Loucy (cell line): ENCODE data around the gene SLC26A4.

Source experiments
- H2AFZ ChIP-seq: fragments of 200-600 bp; sonication (generic); 2 replicates; pipeline ENCODE4 v1.6.0; 2016; ENCODE audit warnings: antibody characterized with exemption, mild to moderate bottlenecking, low read length, moderate library complexity
- H3F3A ChIP-seq: fragments of 200-600 bp; 2 replicates; pipeline ENCODE4 v1.6.0; 2016; ENCODE audit warnings: antibody characterized with exemption, low read depth, mild to moderate bottlenecking
- H3K27me3 ChIP-seq: fragments of 200-600 bp; sonication (generic); 2 replicates; pipeline ENCODE4 v1.6.1; 2014; ENCODE audit warnings: low read length, mild to moderate bottlenecking; ENCODE audit not compliant: insufficient read depth, poor library complexity, severe bottlenecking
- H3K36me3 ChIP-seq: fragments of 200-600 bp; sonication (generic); 2 replicates; pipeline ENCODE4 v1.6.1; 2016; ENCODE audit warnings: low read length; ENCODE audit not compliant: insufficient read depth
- H3K4me1 ChIP-seq: fragments of 200-600 bp; sonication (generic); 2 replicates; pipeline ENCODE4 v1.5.1; 2014; ENCODE audit warnings: low read length, mild to moderate bottlenecking; ENCODE audit not compliant: insufficient read depth, poor library complexity, severe bottlenecking
- H3K4me2 ChIP-seq: fragments of 200-600 bp; sonication (generic); 2 replicates; pipeline ENCODE4 v1.6.0; 2014; ENCODE audit warnings: antibody characterized with exemption, low read length, low read depth, mild to moderate bottlenecking; ENCODE audit not compliant: poor library complexity, severe bottlenecking
- H3K4me3 ChIP-seq: fragments of 200-600 bp; sonication (generic); 2 replicates; pipeline ENCODE4 v1.5.1; 2014; ENCODE audit warnings: low read length, mild to moderate bottlenecking, mixed read lengths; ENCODE audit not compliant: poor library complexity, severe bottlenecking
- H3K79me2 ChIP-seq: fragments of 200-600 bp; sonication (generic); 2 replicates; pipeline ENCODE4 v1.6.1; 2014; ENCODE audit warnings: low read length; ENCODE audit not compliant: insufficient read depth
- H3K9ac ChIP-seq: fragments of 200-600 bp; sonication (generic); 2 replicates; pipeline ENCODE4 v1.6.0; 2014; ENCODE audit warnings: mild to moderate bottlenecking, low read depth, low read length, moderate library complexity; ENCODE audit not compliant: poor library complexity, severe bottlenecking
- H3K9me2 ChIP-seq: fragments of 200-600 bp; sonication (generic); replicated peaks from 2 replicates; pipeline ENCODE4 v1.6.1; 2016; ENCODE audit warnings: low read depth, low read length, mixed read lengths
- H3K9me3 ChIP-seq: fragments of 200-600 bp; sonication (generic); 2 replicates; pipeline ENCODE4 v1.6.1; 2014; ENCODE audit warnings: mild to moderate bottlenecking, antibody characterized with exemption, low read length, low read depth; ENCODE audit not compliant: insufficient read depth
- H4K20me1 ChIP-seq: fragments of 200-600 bp; sonication (generic); 2 replicates; pipeline ENCODE4 v1.6.0; 2014; ENCODE audit warnings: antibody characterized with exemption, low read length, mild to moderate bottlenecking; ENCODE audit not compliant: insufficient read depth, poor library complexity, severe bottlenecking
- EZH2phosphoT487 ChIP-seq: fragments of 200-600 bp; IDR thresholded peaks from 2 replicates; pipeline ENCODE4 v1.6.1; 2018; ENCODE audit warnings: antibody characterized with exemption, mild to moderate bottlenecking, moderate library complexity, borderline replicate concordance
- TF ChIP-seq, protein P1 (sequence below): fragments of 200-600 bp; sonication (generic); conservative IDR thresholded peaks from 2 replicates; pipeline ENCODE4 v1.5.1; 2014; ENCODE audit warnings: mild to moderate bottlenecking, antibody characterized with exemption, low read length

SLC26A4 gene

DNA sequence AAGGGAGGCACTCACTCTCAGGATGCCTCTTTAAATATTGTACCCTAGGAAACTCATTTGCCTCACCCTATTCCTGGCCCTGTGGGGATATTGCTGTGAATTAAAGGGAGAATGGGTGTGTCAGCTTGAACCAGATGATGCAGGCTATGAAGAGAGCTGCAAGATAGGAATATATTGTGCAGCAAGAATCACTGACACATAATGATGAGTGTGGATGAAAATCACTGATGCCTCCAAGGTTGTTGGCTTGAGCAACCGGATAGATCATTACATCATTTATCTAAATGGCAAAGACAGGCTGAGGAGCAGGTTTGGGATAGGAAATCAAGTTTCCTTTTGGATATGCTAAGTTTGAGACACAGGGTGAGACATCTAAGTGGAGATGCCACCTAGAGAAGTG lies 6.2 kb downstream of the SLC26A4 start:
- Histone ChIP-seq H3K4me2 (no peak overlapping the region), H3K4me3 (no peak overlapping the region), H3K27me3 (no peaks in the 10 kb centered on the region), H3K79me2 (no peaks in the 10 kb centered on the region), H4K20me1 (no peaks in the 10 kb centered on the region), H3K4me1 (no peaks in the 10 kb centered on the region), H3K9me3 (no peaks in the 10 kb centered on the region), H3K36me3 (no peaks in the 10 kb centered on the region), H3K9ac (no peak overlapping the region), H2AFZ (no peak overlapping the region), H3K9me2 (no peaks in the 10 kb centered on the region), H3F3A (no peaks in the 10 kb centered on the region)
- TF ChIP-seq EZH2phosphoT487 = no peak
- TF ChIP-seq, protein P1, sequence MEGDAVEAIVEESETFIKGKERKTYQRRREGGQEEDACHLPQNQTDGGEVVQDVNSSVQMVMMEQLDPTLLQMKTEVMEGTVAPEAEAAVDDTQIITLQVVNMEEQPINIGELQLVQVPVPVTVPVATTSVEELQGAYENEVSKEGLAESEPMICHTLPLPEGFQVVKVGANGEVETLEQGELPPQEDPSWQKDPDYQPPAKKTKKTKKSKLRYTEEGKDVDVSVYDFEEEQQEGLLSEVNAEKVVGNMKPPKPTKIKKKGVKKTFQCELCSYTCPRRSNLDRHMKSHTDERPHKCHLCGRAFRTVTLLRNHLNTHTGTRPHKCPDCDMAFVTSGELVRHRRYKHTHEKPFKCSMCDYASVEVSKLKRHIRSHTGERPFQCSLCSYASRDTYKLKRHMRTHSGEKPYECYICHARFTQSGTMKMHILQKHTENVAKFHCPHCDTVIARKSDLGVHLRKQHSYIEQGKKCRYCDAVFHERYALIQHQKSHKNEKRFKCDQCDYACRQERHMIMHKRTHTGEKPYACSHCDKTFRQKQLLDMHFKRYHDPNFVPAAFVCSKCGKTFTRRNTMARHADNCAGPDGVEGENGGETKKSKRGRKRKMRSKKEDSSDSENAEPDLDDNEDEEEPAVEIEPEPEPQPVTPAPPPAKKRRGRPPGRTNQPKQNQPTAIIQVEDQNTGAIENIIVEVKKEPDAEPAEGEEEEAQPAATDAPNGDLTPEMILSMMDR = no peak

DNA sequence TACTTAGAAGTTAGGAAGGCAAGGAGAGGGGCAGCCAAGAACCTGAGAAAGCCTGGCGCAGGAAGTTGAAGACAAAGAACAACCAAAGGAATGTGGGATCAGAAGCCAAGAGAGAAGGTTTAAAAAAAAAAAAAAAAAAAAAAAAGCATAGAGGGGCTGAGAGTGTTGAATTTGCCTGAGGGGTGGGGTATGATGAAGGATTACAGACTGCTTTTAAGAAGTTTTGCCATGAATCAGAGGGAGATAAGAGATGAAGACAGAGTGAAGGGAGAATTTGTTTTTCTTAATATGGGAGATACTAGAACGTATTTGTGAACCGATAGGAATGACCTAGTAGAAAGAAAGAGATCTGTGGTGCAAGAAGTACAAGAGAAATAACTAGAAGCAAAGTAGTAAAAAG lies 6.7 kb downstream of the SLC26A4 start:
- H3K36me3 ChIP-seq = no peaks in the 10 kb centered on the region
- no peaks in the 10 kb centered on the region for H4K20me1 ChIP-seq
- no peaks in the 10 kb centered on the region for H3K4me1 ChIP-seq

DNA sequence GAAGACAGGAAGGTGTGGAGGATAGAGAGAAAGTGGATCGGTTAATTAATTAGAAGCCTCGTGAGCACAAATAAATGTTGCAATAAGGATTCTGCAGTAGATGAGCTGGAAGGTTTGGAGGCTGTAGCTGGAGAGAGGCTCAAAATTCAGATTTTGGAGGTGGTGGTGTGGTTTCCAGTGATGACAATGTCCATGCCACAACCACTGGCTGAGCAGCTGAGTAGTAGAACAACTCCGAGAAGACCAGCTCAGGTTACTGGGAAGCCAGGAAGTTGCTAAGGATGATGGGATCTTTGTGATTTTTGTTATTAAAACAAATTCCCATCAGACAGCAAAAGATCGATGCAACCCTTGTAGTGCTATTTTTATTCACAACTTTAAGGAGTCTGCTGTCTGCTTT lies 7.7 kb downstream of the SLC26A4 start:
- TF ChIP-seq, protein P1 = no peak
- no peak for TF ChIP-seq EZH2phosphoT487
- H3K27me3 ChIP-seq = no peaks in the 10 kb centered on the region
- no peaks in the 10 kb centered on the region for H3K36me3 ChIP-seq
- no peak overlapping the region for H2AFZ ChIP-seq
- H4K20me1 ChIP-seq = no peaks in the 10 kb centered on the region
- no peaks in the 10 kb centered on the region for H3K9me2 ChIP-seq
- no peaks in the 10 kb centered on the region for H3K4me1 ChIP-seq
- H3K4me2 ChIP-seq = no peak overlapping the region
- H3K79me2 ChIP-seq = no peaks in the 10 kb centered on the region
- no peaks in the 10 kb centered on the region for H3F3A ChIP-seq
- H3K9ac ChIP-seq = no peak overlapping the region
- no peak overlapping the region for H3K4me3 ChIP-seq
- H3K9me3 ChIP-seq = no peaks in the 10 kb centered on the region

More for the DNA sequence above, 6.7 kb downstream of the SLC26A4 start:
- Histone ChIP-seq H3K9me2 (no peaks in the 10 kb centered on the region), H3K9me3 (no peaks in the 10 kb centered on the region), H3K4me3 (no peak overlapping the region), H2AFZ (no peak overlapping the region), H3K9ac (no peak overlapping the region), H3K4me2 (no peak overlapping the region), H3K79me2 (no peaks in the 10 kb centered on the region), H3K27me3 (no peaks in the 10 kb centered on the region), H3F3A (no peaks in the 10 kb centered on the region)
- TF ChIP-seq EZH2phosphoT487 = no peak
- TF ChIP-seq, protein P1 = no peak
